SKM-1 (cell line): ENCODE measurements around the gene NNMT.
"Not testable (repeated sequence)": the region's sequence is repeated elsewhere in the genome, so short reads cannot be mapped to it uniquely, and the experiment has no call there.

Source experiments
- DNase-seq: peaks from one replicate; lab custom pipeline; 2025; ENCODE audit not compliant: unreplicated experiment; lab: John Stamatoyannopoulos, UW

NNMT gene

DNA sequence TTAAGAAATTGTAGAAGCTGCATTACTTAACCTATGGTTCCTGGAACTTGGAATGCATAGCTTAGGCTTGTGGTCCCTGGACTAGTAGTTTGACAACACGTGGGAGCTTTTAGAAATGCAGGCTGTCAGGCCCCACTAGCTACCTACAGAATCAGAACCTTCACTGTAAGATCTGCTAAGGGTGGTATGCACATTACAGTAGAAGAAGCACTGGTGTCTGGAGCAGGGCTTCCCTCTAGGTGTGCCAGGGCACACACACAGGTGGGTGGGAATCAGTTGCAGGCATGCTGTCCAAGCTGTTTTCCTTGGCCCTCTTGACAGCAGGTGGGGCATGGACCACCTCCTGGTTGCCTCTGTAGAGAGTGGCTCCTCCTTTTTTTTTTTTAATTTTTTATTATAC, 8.8 kb downstream of the NNMT start:
- no peak for DNase-seq

DNA sequence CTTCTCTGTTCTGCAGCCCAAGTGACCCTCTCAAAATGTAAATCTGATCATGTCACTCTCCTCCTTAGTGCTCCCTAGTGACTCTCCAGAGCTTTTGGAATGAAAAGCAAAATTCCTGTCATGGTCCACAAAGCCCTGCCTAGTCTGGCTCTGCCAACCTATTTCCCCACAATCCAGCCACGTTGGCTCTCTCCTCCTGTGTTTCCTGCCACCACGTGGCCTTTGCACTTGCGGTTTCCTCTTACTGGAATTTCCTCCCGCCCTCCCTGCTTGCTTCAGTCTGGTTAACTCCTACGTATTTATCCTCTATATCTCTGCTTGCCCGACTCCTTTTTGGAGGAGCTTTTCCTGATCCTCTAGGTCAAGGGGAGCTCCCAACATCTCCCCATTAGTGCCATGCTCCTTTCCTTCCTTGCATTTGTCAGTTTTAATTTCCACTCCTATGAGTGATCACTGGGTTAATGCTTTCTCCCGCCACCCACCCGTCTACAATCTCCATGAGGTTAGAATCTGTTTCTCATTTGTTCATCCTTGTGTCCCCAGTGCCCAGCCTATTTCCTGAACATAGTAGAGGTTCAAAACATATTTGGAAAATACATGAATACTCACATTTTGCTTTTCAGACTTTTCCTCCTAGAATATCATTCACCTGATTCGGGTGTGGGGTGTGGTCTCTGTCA, 11.5 kb downstream of the NNMT start:
- DNase-seq = no peak

DNA sequence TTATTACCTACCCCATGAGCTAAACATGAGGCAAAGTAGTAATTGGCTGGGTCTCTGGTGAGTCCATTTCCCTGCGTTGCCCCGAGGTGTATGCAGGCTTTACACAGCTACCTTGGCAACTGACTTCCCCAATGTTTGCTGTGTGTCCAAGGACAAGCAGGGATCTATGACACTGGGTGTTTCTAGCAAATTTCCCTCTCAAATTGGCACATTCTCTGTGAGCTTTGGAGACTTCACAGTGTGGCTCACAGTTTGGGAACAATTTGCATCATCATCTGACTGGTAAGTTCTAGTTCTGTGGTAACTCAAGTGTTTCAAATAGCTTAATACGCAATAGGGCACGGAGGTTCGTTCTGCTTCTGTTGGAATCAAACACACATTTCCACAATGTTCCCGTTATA, 12.5 kb downstream of the NNMT start:
- DNase-seq = peak; percentile 33

DNA sequence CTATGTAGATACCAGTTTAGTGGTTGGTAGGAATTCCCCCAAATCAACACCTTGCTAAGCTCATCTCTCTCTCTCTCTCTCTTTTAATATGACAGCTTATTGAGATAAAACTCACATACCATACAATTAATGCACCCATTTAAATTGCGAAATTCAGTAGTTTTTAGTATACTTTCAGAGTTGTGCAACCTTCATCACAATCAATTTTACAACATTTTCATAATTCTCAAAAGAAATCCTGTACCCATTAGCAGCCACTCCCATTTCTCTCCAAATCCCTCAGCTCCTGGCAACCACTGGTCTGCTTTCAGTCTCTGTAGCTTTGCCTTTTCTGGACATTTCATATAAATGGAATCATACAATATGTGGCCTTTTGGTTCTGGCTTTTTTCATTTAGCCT, 13.3 kb downstream of the NNMT start:
- DNase-seq = no peak

DNA sequence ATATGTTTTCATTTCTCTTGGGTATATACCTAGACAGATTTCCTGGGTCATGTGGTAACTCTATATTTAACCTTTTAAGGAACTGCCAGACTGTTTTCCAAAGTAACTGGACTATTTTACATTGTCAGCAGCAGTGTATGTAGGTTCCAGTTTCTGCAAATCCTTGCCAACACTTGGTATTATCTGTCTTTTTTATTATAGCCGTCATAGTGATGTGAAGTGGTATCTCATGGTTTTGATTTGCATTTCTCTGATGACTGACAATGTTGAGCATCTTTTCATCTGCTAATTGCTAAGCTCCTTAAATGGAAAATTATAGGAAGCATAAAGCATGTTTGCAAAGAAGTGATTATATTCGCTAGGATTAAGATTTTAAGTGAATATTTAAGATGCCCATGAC, 13.9 kb downstream of the NNMT start:
- no peak for DNase-seq

DNA sequence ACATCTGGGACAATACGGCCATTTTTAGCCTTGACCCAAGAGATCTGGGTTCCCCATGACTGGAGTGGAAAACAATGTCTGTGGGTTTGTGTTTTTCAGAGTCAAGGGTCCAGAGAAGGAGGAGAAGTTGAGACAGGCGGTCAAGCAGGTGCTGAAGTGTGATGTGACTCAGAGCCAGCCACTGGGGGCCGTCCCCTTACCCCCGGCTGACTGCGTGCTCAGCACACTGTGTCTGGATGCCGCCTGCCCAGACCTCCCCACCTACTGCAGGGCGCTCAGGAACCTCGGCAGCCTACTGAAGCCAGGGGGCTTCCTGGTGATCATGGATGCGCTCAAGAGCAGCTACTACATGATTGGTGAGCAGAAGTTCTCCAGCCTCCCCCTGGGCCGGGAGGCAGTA, 15.7 kb downstream of the NNMT start:
- no peak for DNase-seq

DNA sequence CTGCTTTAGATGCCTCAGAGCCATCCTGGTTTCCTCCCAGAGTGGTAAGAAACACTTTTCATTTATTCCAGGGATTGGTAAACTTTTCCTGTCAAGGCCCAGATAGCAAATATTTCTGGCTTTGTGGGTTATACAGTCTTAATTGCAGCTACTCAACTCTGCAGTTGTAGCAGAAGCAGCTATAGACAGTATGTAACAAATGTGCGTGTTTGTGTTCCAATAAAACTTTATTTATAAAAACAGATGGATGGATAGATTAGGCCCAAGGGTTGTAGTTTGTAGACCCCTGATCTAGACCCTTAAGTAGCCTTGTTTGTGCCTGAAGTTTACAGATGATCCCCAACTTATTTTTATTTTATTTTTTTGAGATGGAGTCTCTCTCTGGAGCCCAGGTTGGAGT, 17.9 kb downstream of the NNMT start:
- no peak for DNase-seq

DNA sequence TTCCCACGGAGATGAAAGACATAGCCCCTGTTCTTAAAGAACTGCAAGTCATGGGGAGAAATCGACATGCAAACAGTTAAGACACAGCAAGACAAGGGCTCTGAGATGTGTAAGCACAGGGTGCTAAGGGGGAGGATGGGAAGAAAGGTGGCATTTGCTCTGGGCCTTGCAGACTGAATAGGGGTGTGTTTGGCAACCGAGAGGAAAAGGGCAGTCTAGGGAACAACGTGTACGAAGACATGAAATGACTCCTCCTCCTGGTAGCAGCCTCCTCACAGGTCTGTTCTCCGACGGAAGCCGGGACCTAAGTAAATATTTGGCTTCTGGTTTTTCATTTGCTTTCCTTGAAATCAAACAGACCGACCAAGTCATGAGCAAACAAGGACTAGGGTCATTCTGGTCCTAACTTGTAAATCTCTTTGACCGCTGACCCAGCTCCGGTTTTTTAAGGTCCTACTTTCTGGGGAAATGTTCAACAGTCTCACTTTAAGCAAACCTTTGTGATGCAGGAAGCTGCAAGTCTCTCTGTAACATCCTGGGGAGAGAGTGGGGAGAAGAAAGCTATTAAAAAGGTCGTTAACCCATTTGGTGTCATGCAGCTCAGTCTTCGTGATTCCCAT, 19.7 kb downstream of the NNMT start:
- DNase-seq = no peak

DNA sequence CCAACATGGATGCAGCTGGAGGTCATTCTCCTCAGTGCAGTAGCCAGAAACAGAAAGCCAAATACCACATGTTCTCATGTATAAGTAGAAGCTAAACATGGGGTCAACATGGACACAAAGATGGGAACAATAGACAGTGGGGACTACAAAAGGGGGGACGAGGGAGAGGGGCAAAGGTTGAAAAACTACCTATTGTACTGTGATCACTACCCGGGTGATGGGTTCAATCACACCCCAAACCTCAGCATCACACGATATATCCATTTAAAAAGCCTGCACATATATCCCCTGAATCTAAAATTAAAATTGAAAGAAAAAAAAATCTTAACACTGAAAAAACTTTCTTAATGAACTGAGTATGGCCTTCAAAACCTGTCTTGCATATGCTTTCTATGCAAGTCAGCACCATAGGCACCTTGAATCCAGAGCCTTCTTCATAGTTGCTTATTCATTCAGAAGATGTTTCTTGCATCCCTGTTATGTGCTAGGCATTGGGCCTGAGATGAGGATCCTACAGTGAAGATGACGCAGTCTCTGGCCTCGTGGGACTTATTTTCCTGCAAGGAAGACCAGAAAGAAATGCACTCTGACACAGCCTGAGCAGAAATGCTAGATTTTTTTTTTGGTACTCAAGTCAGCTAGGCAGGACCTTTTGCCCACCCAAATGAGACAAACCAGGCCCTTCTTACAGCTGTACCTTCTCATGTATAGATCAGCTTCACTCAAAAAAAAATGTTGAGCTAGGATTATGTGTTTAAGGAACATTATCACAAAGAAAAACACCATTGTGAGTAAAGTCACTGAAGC, 21.0 kb downstream of the NNMT start:
- no peak for DNase-seq

DNA sequence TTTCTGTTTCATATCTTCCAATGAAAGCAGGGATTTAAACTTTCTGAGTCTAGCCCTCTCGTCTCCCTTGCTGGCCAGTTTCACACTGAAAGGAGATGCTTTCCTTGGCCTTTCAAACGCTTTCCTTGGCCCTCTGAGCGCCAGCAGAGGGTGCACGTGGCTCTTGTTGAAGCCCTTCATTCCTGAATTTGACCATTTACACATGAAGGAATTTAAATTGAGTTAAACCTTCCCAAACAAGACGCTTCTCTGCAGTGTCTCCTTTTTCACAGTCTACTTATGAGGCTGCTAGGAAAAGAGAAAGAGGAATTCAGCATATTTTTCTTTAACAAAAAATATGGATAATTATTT, 21.6 kb downstream of the NNMT start:
- DNase-seq = no peak

DNA sequence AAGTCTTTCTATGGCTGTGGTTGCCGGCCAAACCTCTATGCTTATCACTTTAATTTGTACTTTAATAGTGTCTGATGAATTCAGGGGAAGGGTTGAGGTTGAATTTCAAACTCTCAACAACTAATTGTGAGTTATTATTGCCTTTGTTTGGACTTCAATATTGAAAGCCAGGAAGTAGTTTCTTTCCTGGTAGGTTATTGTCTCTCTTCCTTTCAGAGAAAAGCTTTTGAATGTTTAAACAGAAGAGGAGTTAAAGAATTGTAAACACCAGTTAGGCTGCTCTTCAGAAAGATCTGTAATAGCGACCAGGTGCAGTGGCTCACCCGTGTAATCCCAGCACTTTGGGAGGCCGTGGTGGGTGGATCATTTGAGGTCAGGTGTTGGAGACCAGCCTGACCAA, 22.2 kb downstream of the NNMT start:
- no peak for DNase-seq

DNA sequence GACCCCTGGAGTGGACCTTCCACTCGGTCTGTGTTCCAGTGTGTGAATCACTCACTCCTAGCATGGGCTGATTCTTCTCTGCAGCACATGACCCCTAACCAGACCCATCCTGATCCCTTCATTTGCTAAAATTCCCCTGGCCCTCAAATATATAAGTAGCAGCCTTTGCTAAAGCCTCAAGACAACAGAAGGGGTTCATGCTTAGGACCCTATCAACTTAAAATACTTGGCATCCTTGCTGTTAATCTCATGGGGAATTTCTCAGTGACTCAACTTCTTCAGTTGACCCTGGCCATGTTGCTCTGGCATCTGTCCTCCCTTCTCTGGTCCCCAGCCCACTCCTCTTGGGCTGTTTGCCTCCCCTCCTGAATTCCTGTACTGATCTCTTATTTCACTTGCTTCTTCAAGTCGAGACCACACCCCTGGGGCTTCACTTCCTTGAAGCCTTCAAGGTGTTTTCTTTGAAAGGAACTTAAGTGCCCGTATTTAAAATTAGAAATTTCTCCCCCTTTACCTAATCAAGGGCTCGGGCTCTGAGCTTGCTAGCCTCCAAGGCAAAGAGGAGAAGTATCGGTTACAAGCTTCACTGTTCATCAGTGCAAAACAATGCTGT, 23.6 kb downstream of the NNMT start:
- no peak for DNase-seq

DNA sequence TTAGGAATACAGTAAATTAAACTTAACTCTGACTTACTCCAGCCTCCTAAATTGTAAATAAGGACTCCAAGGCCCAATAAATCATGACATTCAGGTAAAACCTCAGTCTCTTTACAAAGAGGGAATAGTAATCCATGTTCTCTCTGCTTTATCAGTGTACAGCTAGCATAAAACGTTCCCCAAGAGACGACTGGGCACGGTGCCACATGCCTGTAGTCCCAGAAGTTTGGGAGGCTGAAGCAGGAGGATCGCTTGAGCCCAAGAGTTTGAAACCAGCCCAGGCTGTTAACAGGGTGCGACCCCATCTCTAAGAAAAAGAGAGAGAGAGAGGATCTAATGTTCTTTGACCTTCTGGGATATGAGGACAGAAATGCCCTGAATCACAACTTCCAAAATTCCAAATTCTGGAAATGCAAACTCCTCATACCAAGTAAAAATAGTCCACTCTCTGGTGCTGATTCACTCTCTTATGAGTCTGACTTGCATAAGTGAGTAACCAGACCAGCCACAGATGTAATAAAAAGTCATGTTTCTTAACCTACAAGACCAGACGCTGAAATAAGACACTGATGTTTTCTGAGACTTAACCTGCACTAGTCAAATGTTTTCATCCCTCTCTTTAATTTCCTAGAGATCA, 25.5 kb downstream of the NNMT start:
- no peak for DNase-seq

DNA sequence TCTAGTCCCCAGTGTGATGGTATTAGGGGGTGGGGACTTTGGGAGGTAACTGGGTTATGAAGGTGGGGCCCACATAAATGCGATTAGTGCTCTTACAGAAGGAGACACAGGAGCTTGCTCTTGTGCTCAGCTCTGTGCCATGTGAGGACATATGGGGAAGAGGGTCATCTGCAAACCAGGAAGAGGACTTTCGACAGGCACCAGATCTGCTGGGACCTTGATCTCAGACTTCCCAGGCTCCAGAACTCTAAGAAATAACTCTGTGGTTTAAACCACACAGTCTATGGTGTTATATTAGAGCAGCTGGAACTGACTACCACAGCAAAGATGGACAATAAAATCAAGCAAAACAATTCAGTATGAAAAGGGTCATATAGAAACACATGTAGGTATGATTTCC, 26.7 kb downstream of the NNMT start:
- DNase-seq = no peak

DNA sequence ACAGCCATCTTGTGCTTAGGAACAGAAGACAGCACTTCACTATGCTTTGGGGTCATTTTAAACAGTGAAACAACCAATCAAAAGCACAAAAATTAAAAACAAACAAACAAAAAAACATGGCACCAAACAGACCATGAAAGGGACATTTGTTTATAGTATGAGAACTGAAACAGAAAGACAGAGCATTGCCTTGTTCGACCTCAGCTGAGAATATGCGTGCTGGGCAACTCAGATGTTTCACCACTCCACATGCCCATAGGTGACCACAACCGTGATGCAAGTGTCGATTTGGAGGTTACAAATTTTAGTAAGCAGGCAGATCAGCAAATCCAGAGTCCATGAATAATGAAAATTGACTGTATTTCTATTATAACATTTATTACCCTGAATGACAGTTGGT, 30.0 kb downstream of the NNMT start:
- DNase-seq = no peak

DNA sequence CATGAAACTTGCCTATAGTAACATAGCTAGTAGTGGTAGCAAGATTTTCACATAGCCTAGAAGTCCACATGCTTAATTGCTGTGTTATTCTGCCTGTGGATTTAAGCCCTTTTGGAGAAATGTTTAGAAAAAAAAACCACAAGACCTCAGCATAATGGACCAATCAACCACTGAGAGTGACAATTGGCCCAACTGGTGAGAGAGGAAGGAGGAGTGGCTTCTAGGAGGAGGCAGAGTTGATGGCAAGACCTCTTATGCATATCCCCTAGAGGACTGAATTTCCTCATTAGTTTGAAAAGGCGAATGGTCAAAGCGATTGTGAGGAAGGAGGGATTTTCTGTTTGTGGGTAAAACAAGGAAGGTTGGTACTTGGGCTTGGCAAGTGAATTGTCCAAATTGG, 30.6 kb downstream of the NNMT start:
- DNase-seq = no peak

DNA sequence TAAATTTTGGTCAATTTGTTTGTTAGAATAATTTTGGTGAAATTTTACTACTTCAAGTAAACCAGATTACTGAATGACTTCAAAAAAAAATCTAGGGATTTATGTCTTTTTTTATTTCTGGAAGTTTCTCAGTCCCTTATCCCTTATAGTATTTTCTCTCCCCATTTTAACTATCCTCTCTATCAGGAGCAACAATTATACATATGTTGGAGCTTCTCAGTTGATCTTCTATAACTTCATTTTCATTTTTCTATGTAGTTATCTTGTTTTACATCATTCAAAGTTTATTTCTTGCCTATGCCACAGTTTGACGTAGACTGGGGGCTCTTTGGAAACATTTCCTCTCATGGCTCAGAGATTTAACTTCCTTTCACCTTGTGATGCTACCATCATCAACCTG, 34.2 kb downstream of the NNMT start:
- no peak for DNase-seq

DNA sequence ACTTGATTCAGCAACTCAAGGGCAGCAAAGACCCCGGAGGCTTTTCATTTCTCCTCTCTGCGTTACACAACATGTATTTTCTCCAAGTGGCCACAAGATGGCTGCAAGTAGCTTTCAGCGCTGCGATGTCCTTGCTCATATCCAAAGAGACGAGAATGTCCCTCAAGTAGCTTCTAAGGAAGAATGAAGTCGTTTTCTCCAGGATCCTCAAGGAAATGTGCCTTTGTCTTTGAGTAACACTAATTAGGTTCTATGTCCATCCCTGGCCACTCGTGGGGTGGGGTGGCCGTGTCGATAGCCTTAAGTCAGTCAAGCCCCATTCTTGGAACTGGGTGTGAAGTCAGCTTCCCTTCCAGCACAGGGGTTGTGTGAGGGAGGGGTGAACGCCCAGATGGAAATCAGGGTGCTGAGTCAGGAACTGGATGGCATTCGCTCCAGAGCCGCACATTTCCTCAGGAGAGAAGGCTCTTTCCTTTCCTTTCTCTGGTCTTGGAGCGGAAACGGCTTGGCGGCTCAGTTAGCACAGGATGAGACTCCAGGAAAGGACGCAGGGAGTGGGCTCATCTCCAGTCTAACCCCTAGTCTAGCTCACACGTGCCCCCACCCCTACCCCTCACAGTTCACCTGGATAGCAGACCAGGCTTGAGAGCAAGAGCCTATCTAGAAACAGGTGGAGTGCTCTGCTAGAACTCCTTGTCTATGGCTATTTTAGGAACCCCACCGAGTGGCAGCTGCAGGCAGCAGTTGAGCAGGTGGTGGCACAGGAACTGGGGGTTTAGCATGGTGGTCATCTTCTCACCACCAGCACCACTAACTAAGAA, 44.3 kb downstream of the NNMT start:
- peak; percentile 68 for DNase-seq

DNA sequence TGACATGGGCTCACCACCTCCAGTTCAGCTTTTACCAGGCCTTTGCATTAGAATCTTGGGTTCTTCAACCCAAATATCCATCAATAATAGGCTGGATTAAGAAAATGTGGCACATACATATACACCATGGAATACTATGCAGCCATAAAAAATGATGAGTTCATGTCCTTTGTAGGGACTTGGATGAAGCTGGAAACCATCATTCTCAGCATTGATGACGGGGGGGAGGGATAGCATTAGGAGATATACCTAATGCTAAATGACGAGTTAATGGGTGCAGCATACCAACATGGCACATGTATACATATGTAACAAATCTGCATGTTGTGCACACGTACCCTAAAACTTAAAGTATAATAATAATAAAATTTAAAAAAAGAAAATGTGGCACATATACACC, 45.5 kb downstream of the NNMT start:
- not testable (repeated sequence) for DNase-seq

DNA sequence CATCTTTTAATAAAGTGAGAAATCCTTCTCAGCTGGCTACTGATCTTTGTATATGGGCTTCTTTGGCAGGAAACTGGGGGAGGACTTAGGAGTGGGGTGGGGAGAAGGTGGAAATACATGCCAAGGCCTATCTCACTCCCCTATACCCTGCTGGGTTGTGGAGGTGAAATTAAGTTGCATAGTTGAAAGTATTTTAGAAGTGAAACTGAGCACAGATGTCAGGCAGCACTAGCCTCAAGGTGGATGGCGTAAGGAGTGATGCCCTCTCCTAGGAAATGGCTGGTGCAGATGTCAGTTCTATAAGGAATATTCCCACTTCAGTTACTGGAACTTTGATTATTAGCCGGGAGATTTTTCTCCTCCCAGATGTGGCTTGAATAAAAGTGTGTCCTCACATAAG, 46.3 kb downstream of the NNMT start:
- DNase-seq = no peak

DNA sequence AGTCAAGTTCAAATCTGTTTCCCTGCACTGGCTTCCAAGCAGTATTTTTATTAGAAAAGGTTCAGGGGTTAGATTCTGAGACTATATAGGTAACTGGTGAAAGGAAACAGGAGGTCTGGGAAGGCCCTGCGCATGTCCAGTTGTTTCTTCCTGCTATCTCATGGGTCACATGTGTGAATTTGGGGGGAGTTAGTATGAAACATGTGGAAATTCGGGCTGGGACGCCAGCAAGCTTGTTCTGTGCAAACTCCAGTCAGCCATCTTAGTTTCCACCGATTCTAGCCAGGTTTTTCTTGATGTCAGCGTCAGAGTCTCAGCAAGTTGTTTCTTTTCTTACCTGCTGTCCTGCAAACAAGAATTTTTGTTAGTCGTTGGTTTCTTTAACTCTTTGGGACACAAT, 46.8 kb downstream of the NNMT start:
- no peak for DNase-seq
